ENCODE measurements around the gene NOX3. TPM values are rescaled to one million over a fixed set of nuclear protein-coding genes. Genes with fewer than 3 reads are reported as not detected.

The NOX3 gene
- polyA plus RNA-seq, 1 donor from 2014 or later, result 0.11 TPM

GRCh38 chr6:155399062-155399744 lies 56.4 kb downstream of the NOX3 start (continued):
- TF ChIP-seq RAD21 (conservative IDR thresholded peaks at IDR 0.05) (no peak), POLR2AphosphoS5 (IDR thresholded peaks at IDR 0.05) (no peak)

- H3K36me3 ChIP-seq (ENCODE audit: insufficient read depth, low read length), result no peaks in the 10 kb centered on the region
- H3K27me3 ChIP-seq (ENCODE audit: insufficient read depth, low read depth, low read length), result no peaks in the 10 kb centered on the region
- no peak overlapping the region for H3K27ac ChIP-seq (ENCODE audit: low read length)
- H3K79me2 ChIP-seq (replicated peaks; ENCODE audit: insufficient read depth, low read length), result no peaks in the 10 kb centered on the region
- H3K9me3 ChIP-seq (ENCODE audit: low read length), result no peaks in the 10 kb centered on the region
- no peak overlapping the region for H2AFZ ChIP-seq (ENCODE audit: low read depth, low read length)
- no peak overlapping the region for H3K4me2 ChIP-seq (ENCODE audit: low read length)
- no peak overlapping the region for H3K9ac ChIP-seq (ENCODE audit: low read length)
- TF ChIP-seq TAF1 (IDR thresholded peaks at IDR 0.05; ENCODE audit: low read depth) (no peak), POLR2AphosphoS5 (IDR thresholded peaks at IDR 0.05) (no peak), EZH2 (IDR thresholded peaks at IDR 0.05; ENCODE audit: borderline replicate concordance, insufficient read depth, low read length, poor library complexity, severe bottlenecking) (no peak), SMC3 (conservative IDR thresholded peaks at IDR 0.05; ENCODE audit: poor library complexity) (no peak), REST (IDR thresholded peaks at IDR 0.05; ENCODE audit: borderline replicate concordance) (no peak)
- no peak overlapping the region for H3K4me3 ChIP-seq (ENCODE audit: low read length)
- H3K9me2 ChIP-seq (ENCODE audit: insufficient read depth, low read length), result no peaks in the 10 kb centered on the region
- H4K20me1 ChIP-seq (ENCODE audit: insufficient read depth), result no peaks in the 10 kb centered on the region
- no peaks in the 10 kb centered on the region for H3F3A ChIP-seq (ENCODE audit: insufficient read depth, low read length, poor library complexity, severe bottlenecking)
Measured at GRCh38 chr6:155398701-155399061, 57.0 kb downstream of the NOX3 start.

- Histone ChIP-seq H3K27ac (ENCODE audit: low read length) (no peak overlapping the region), H3F3A (ENCODE audit: insufficient read depth, low read length, poor library complexity, severe bottlenecking) (no peaks in the 10 kb centered on the region), H3K79me2 (replicated peaks; ENCODE audit: insufficient read depth, low read length) (no peaks in the 10 kb centered on the region), H3K27me3 (ENCODE audit: insufficient read depth, low read depth, low read length) (no peaks in the 10 kb centered on the region), H3K4me3 (ENCODE audit: low read length) (no peak overlapping the region), H3K36me3 (ENCODE audit: insufficient read depth, low read length) (no peaks in the 10 kb centered on the region), H4K20me1 (ENCODE audit: insufficient read depth) (no peaks in the 10 kb centered on the region), H3K9ac (ENCODE audit: low read length) (no peak overlapping the region), H2AFZ (ENCODE audit: low read depth, low read length) (no peak overlapping the region), H3K4me2 (ENCODE audit: low read length) (no peak overlapping the region), H3K9me2 (ENCODE audit: insufficient read depth, low read length) (no peaks in the 10 kb centered on the region), H3K9me3 (ENCODE audit: low read length) (no peaks in the 10 kb centered on the region)
- TF ChIP-seq RAD21 (conservative IDR thresholded peaks at IDR 0.05) (no peak), MXI1 (conservative IDR thresholded peaks at IDR 0.05; ENCODE audit: poor library complexity, severe bottlenecking) (no peak), POLR2AphosphoS5 (IDR thresholded peaks at IDR 0.05) (no peak), EZH2 (IDR thresholded peaks at IDR 0.05; ENCODE audit: borderline replicate concordance, insufficient read depth, low read length, poor library complexity, severe bottlenecking) (no peak), SMC3 (conservative IDR thresholded peaks at IDR 0.05; ENCODE audit: poor library complexity) (no peak), EP300 (conservative IDR thresholded peaks at IDR 0.05; ENCODE audit: poor library complexity, severe bottlenecking) (no peak), REST (IDR thresholded peaks at IDR 0.05; ENCODE audit: borderline replicate concordance) (no peak), CTCF (IDR thresholded peaks at IDR 0.05; ENCODE audit: poor library complexity, severe bottlenecking) (no peak), TAF1 (IDR thresholded peaks at IDR 0.05; ENCODE audit: low read depth) (no peak)
Measured at GRCh38 chr6:155398221-155398620, 57.4 kb downstream of the NOX3 start.

Measured in neural cell (in vitro differentiated cells).